GM12875 (cell line): Measurements from ENCODE around the gene DUSP22.
"Not testable (repeated sequence)": the region's sequence is repeated elsewhere in the genome, so short reads cannot be mapped to it uniquely, and the experiment has no call there.

ENCODE experiments used
- H3K4me3 ChIP-seq: one replicate; pipeline ENCODE4 v1.5.1; 2011; ENCODE audit warnings: low read depth, low read length, control low read depth
- CTCF ChIP-seq: IDR thresholded peaks from 2 replicates; pipeline ENCODE4 v1.5.1; 2011; ENCODE audit warnings: low read depth, mild to moderate bottlenecking, control low read depth, inconsistent platforms, low read length, moderate library complexity, borderline replicate concordance; ENCODE audit not compliant: insufficient read depth

DUSP22 gene

GRCh38 chr6:372336-372911 lies 80.1 kb downstream of the DUSP22 start:
- H3K4me3 ChIP-seq = no peak overlapping the region
- no peak for TF ChIP-seq CTCF

- no peak overlapping the region for H3K4me3 ChIP-seq
- no peak for TF ChIP-seq CTCF
Observed at GRCh38 chr6:373031-373430, 80.7 kb downstream of the DUSP22 start.

GRCh38 chr6:373773-374724 lies 81.8 kb downstream of the DUSP22 start:
- no peak for TF ChIP-seq CTCF
- no peak overlapping the region for H3K4me3 ChIP-seq

GRCh38 chr6:374956-375355 lies 82.7 kb downstream of the DUSP22 start:
- no peak overlapping the region for H3K4me3 ChIP-seq
- no peak for TF ChIP-seq CTCF

- H3K4me3 ChIP-seq = no peak overlapping the region
- no peak for TF ChIP-seq CTCF
Observed at GRCh38 chr6:376827-377640, 84.7 kb downstream of the DUSP22 start.

GRCh38 chr6:377641-378020 lies 85.3 kb downstream of the DUSP22 start:
- H3K4me3 ChIP-seq = not testable (repeated sequence)
